Hepatocyte (in vitro differentiated cells): ENCODE data around the gene TTC39B.

Source experiments
- EZH2 ChIP-seq: fragments of 200-600 bp; sonication (generic); IDR thresholded peaks from 2 replicates; pipeline ENCODE4 v1.6.1; 2016; ENCODE audit warnings: antibody characterized with exemption, mild to moderate bottlenecking, borderline replicate concordance
- EZH2phosphoT487 ChIP-seq: fragments of 200-600 bp; sonication (generic); IDR thresholded peaks from one replicate; pipeline ENCODE4 v1.6.1; 2018; ENCODE audit warnings: antibody characterized with exemption, mild to moderate bottlenecking, low read depth, moderate library complexity; ENCODE audit not compliant: unreplicated experiment, severe bottlenecking
- TF ChIP-seq, protein P1 (sequence below): fragments of 200-600 bp; sonication (generic); IDR thresholded peaks from 2 replicates; pipeline ENCODE4 v1.5.1; 2016; ENCODE audit warnings: antibody characterized with exemption, mild to moderate bottlenecking; ENCODE audit not compliant: poor library complexity

GRCh38 chr9:15282567-15283285 lies 24.3 kb downstream of the TTC39B start:
- TF ChIP-seq, protein P1, sequence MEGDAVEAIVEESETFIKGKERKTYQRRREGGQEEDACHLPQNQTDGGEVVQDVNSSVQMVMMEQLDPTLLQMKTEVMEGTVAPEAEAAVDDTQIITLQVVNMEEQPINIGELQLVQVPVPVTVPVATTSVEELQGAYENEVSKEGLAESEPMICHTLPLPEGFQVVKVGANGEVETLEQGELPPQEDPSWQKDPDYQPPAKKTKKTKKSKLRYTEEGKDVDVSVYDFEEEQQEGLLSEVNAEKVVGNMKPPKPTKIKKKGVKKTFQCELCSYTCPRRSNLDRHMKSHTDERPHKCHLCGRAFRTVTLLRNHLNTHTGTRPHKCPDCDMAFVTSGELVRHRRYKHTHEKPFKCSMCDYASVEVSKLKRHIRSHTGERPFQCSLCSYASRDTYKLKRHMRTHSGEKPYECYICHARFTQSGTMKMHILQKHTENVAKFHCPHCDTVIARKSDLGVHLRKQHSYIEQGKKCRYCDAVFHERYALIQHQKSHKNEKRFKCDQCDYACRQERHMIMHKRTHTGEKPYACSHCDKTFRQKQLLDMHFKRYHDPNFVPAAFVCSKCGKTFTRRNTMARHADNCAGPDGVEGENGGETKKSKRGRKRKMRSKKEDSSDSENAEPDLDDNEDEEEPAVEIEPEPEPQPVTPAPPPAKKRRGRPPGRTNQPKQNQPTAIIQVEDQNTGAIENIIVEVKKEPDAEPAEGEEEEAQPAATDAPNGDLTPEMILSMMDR, result no peak
- TF ChIP-seq EZH2phosphoT487 (no peak), EZH2 (no peak)
